Ishikawa (cell line): ENCODE data around the gene CLIC4.

ENCODE experiments used
- CEBPB ChIP-seq: IDR thresholded peaks from 2 replicates; pipeline ENCODE4 v1.6.1; 2012
- CREB1 ChIP-seq: IDR thresholded peaks from 2 replicates; pipeline ENCODE4 v1.6.1; 2012; ENCODE audit warnings: low read depth
- EP300 ChIP-seq: IDR thresholded peaks from 2 replicates; pipeline ENCODE4 v1.6.1; 2012; ENCODE audit warnings: borderline replicate concordance
- FOXM1 ChIP-seq: IDR thresholded peaks from 2 replicates; pipeline ENCODE4 v1.6.1; 2012; ENCODE audit warnings: low read depth, borderline replicate concordance
- MAX ChIP-seq: IDR thresholded peaks from 2 replicates; pipeline ENCODE4 v1.6.1; 2012
- RAD21 ChIP-seq: IDR thresholded peaks from 2 replicates; pipeline ENCODE4 v1.6.1; 2012; ENCODE audit warnings: low read depth
- REST ChIP-seq: IDR thresholded peaks from 2 replicates; pipeline ENCODE4 v1.6.1; 2012; ENCODE audit warnings: low read depth, mild to moderate bottlenecking
- TAF1 ChIP-seq: IDR thresholded peaks from 2 replicates; pipeline ENCODE4 v1.6.1; 2012; ENCODE audit warnings: low read depth, mild to moderate bottlenecking
- TEAD4 ChIP-seq: IDR thresholded peaks from 2 replicates; pipeline ENCODE4 v1.6.1; 2012
- YY1 ChIP-seq: IDR thresholded peaks from 2 replicates; pipeline ENCODE4 v1.6.1; 2012; ENCODE audit warnings: low read depth
- TF ChIP-seq, protein P1 (sequence below): IDR thresholded peaks from 2 replicates; pipeline ENCODE4 v1.6.1; 2012

DNA sequence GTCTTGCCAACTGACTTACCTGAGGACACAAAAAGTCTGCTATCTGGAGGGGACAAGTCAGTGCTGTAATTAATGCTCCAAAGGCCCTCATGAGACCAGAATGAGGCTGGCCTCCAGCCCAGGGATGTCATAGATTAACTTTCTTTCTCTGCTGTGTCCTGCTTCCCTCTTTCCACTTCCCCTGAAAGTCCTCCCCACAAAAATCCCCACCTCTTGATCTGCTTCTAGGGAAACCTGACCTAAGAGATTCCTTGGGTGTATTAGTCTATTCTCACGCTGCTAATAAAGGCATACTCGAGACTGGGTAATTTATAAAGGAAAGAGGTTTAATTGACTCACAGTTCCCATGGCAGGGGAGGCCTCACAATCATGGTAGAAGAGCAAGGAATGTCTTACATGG is 145.6 kb downstream of the CLIC4 start:
- no peak for TF ChIP-seq MAX
- no peak for TF ChIP-seq CREB1
- TF ChIP-seq REST: no peak
- no peak for TF ChIP-seq TAF1
- TF ChIP-seq, protein P1, sequence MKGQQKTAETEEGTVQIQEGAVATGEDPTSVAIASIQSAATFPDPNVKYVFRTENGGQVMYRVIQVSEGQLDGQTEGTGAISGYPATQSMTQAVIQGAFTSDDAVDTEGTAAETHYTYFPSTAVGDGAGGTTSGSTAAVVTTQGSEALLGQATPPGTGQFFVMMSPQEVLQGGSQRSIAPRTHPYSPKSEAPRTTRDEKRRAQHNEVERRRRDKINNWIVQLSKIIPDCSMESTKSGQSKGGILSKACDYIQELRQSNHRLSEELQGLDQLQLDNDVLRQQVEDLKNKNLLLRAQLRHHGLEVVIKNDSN: no peak
- TF ChIP-seq YY1: no peak
- no peak for TF ChIP-seq CEBPB
- TF ChIP-seq EP300: no peak
- no peak for TF ChIP-seq RAD21
- TF ChIP-seq FOXM1: no peak
- no peak for TF ChIP-seq TEAD4
